Medulla oblongata (tissue), 1 donor: ENCODE measurements around the gene CLPTM1L.
"Not testable (repeated sequence)": the region's sequence is repeated elsewhere in the genome, so short reads cannot be mapped to it uniquely, and the experiment has no call there.

ENCODE experiments used
- DNase-seq: peaks from one replicate; pipeline ENCODE4 v3.0.0-alpha.2; 2015; ENCODE audit errors: extremely low spot score

Gene CLPTM1L

GRCh38 chr5:1339139-1339817, 5.6 kb downstream of the CLPTM1L start:
- DNase-seq: not testable (repeated sequence)

DNA sequence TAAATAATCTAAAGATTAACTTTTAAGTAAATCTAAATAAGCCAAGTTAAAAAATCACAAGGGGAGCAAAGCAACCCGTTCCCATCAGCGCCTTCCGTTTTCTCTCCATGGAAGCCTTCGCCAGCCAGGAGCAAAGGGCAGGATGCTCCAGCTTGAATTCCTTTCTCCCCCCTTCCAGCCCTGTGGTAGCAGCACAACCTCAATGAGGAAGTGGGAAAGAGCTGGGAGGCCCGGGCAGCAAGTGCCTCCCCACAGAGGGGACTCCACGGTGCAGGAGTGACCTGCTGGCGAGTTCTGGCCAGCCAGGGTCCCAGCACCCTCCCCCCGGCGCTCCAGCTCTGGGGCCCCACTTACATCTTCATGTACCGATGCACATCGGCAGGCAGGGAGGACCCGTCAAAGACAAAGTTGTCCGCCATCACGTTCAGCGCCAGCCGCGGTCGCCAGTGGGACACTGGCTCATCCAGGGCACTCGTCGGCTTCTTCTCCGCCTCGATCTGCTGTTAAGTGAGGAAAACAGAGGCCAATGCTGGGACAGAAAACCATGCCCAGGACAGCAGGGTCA, 6.3 kb downstream of the CLPTM1L start:
- no peak for DNase-seq

- no peak for DNase-seq
Observed at GRCh38 chr5:1338196-1338490, 6.8 kb downstream of the CLPTM1L start.

DNA sequence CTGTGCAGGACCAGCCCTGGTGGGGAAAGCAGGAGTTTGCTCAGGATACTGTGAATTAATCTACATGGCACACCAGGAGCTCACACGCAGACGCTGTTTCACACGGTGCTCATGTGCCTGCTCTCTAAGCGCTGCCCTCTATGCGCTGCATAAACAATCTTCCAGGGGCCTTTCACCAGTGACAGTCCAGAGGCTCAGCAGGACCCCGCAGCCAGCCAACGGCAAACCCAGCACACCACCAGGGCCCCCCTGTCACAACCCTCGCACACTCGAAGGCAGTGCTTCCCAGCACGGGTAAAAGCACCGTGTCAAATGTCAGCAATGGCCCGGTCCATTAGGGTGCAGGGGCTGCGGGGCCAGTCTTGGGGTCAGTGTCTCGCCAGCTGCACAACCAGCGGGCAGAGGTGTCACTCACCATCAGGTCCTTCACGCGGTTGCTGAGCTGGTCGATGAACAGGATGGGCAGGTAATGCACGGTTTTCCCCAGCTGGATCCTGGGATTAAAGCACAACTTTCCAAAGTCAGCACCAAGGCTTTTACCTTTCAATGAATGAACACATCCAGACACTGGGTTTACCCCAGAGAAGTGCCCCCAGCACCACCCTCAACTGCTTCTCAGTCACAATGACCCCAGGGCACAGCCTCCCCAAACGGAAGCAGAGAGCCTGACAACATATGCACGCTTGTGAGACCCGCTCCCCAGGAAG, 7.3 kb downstream of the CLPTM1L start:
- no peak for DNase-seq

DNA sequence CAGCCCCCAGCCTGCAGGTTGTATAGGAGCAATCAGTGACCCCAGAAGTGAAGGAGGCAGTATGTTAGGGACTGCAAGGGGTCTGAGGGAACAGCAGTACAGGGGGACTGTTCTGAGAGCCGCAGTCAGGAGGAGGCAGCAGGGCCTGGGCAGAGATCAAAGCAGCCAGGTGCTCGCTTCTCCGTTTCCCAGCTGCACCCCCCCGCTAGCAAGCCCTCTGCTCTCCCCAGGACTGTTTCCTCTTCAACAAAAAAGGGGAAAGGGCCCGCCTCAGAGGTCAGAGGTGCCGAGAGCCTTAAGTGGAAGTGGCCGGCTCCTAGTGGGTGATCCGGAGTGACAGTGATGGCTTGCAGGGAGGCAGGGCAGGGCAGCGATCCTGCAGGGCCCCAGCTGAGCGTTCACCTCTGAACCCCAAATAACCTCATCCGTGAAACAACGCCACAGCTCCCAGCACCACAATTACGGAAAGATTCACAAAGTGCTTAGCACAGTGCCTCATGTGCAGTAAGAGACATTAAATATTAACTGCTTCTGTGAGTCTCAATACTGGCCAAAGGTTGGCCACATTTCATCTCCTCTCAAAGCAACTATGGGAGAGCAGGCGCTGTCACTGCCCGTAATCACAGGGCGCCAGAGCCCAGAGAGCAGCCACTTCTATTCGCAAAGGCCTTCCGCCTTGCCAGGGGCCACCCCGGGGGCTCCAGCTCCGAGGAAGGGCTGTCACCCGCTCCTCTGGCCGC, 8.0 kb downstream of the CLPTM1L start:
- no peak for DNase-seq

- no peak for DNase-seq
Observed at GRCh38 chr5:1336106-1336561, 8.8 kb downstream of the CLPTM1L start.

DNA sequence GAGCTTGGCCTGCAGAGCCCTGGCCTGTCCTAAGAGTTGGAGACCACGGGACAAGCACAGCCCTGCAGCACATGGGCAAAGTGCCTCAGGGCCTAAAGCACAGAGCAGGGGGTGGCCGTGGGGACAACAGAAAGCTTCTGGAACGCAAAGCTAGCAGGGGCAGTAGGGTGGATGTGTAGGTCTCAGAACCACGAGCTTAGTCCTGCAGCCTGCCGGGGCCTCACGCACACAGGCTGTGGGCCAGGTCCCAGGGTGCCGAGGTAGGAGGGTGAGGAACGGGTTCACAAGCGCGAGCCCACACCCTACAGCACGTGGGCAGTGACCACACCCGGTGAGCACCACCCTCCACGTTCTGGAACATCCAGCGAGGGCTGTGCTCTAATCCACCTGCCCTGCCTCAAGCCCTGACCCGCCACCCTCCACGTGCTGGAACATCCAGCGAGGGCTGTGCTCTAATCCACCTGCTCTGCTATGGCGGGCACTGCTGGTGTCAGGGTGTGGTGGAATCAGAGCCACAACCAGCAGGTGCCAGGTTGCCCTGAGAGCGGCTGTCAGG, 9.3 kb downstream of the CLPTM1L start:
- no peak for DNase-seq

GRCh38 chr5:1334831-1335539, 9.9 kb downstream of the CLPTM1L start:
- no peak for DNase-seq

DNA sequence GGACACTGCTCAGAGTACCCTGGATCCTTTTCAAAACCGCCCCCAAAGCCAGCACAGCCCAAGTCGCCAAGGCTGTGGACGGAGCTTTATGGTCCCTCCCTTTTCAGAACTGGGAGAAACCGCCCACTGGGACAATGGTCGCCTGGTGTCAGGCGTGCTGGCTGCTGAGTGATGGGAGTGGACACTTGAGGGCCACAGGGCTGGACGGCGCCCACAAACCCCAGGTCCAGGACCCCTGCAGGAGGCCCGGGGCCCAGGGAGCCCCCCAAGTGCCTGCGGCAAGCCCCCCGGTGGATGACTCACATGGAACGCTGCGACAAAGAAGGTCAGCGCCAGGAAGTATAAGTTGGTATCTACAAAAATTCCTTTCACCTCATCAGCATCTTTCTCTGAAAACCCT, 10.9 kb downstream of the CLPTM1L start:
- DNase-seq: no peak

- DNase-seq: not testable (repeated sequence)
Observed at GRCh38 chr5:1333286-1333685, 11.6 kb downstream of the CLPTM1L start.

GRCh38 chr5:1332461-1333001, 12.4 kb downstream of the CLPTM1L start:
- DNase-seq: no peak

- no peak for DNase-seq
Observed at GRCh38 chr5:1331861-1332405, 13.0 kb downstream of the CLPTM1L start.

DNA sequence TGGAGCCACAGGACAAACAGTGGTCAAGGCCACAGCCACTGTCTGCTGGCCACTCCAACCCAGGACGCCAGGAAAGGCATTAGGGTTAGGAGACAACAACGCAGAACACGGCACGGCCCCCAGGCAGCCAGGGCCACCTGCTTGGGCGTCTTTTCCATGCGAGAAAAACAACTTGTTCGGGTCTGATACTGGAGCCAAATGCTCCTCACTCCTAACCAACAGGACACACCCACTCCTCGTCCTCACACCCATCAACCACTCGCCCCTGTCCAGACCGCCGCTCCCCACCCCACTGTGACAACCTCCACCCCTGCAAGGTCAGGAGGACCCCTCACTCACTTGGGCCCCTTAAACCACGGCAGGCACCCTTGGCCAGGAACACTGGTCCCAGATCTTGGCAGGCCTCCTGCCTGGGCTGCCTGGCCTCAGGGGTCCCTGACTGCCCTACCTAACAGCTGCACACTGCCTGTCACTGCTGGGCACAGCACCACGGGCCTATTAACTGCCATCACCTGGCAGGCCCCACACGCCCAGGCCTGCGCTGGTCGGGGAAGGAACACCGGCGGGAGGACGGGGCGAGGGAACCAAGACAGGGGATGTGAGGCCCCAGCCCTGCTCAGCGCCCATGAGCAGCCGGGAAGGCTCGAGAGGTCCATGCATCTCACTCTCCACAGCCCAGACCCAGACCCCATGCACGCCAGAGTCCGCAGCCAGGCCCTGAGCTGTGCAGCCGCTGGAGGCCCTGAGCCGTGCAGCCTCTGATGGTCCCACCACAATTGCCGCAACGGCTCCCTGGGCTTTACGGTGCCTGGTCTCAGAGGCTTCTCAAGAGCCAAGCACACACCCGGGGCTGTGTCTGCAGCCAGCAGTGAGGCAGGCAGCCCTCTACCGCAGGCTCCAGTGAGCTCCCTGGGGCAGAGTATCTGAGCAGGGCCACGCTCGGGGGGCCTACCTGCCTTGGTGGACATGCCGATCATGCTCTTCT, 13.8 kb downstream of the CLPTM1L start:
- DNase-seq: no peak

DNA sequence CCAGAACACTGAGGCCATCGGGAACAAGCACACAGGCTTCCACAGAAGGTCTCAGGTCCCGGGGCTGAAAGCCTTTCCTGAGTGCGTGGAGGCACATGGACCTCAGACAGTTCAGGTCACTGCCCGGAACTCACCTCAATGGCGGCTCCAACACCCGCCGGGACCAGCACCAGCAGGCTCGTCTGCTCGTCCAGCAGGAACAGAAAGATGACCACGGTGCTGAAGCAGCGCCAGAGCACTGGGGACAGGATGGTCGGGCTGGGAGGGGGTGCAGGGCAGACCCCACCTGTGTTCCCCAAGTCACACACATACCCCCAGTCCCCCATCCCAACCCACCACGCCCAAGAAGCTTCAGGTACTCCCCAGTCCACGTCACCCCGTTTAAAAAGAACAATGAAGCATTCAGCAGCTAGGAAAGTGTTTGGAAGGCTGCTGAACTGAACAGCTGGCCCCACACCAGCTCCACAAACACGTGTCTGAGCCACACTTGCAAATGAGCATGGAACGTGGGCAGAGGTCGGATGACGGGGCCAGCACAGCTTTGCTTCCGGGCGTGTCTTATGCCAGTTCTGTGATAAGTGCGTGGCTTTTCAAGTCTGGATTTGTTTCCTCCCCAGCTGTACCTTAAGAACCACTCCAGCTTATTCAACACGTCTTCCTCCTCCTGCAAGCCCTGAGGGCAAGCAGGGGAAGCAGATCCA, 14.6 kb downstream of the CLPTM1L start:
- DNase-seq: peak; percentile 81

- no peak for DNase-seq
Observed at GRCh38 chr5:1329111-1329579, 15.8 kb downstream of the CLPTM1L start.

DNA sequence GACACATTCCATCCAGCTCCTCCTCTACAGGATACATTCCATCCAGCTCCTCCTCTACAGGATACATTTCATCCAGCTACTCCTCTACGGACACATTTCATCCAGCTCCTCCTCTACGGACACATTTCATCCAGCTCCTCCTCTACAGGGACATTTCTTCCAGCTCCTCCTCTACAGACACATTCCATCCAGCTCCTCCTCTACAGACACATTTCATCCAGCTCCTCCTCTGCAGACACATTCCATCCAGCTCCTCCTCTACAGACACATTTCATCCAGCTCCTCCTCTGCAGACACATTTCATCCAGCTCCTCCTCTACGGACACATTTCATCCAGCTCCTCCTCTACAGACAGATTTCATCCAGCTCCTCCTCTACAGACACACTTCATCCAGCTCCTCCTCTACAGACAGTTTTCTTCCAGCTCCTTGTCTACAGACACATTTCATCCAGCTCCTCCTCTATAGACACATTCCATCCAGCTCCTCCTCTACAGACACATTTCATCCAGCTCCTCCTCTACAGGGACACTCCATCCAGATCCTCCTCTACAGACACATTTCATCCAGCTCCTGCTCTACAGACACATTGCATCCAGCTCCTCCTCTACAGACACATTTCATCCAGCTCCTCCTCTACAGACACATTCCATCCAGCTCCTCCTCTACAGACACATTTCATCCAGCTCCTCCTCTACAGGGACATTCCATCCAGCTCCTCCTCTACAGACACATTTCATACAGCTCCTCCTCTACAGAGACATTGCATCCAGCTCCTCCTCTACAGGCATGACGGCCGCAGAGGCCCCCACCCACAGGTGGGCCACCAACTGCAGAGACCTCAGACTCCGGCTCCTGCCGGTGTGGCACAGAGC, 16.4 kb downstream of the CLPTM1L start:
- DNase-seq: not testable (repeated sequence)

- not testable (repeated sequence) for DNase-seq
Observed at GRCh38 chr5:1326901-1327756, 17.8 kb downstream of the CLPTM1L start.
